Right ventricle myocardium inferior (tissue), 1 donor: ENCODE results near the gene PDGFB. TPM values are rescaled to one million over a fixed set of nuclear protein-coding genes. Genes with fewer than 3 reads are reported as not detected.
"Not testable (repeated sequence)": the region's sequence is repeated elsewhere in the genome, so short reads cannot be mapped to it uniquely, and the experiment has no call there.

Source experiments
- ATAC-seq: fragments of 200-7000 bp; cut with Tn5 transposase; one replicate; pipeline ENCODE4 v1.9.1; 2020; ENCODE audit warnings: mild to moderate bottlenecking, moderate library complexity
- DNase-seq: peaks from one replicate; pipeline ENCODE4 v3.0.0; 2021; ENCODE audit errors: missing footprints
- intact Hi-C: fragments of 100-400 bp; cut with DNase I; formaldehyde crosslinking; loops from one replicate; pipeline ENCODE4 v1.11.0; 2022
- total RNA-seq: library from RNA; stranded (reverse); fragmentation: NEBNext Ultra II Directional; extraction: Animal tissue kit (Norgen Biotek cat#: 25700); gene quantifications from one replicate; pipeline ENCODE4 v1.2.1, GENCODE V29; 2021
- donor health status: DM: no; HTN: yes; CAD: no; lungs with severe emphysema.

PDGFB gene
- total RNA-seq, 1 donor from 2014 or later = 19.7 TPM

- DNase-seq (no peak), ATAC-seq (no peak)
- intact Hi-C loops = no loop called here
These were observed 24.3 kb downstream of the PDGFB start for GRCh38 chr22:39220450-39220849.

DNA sequence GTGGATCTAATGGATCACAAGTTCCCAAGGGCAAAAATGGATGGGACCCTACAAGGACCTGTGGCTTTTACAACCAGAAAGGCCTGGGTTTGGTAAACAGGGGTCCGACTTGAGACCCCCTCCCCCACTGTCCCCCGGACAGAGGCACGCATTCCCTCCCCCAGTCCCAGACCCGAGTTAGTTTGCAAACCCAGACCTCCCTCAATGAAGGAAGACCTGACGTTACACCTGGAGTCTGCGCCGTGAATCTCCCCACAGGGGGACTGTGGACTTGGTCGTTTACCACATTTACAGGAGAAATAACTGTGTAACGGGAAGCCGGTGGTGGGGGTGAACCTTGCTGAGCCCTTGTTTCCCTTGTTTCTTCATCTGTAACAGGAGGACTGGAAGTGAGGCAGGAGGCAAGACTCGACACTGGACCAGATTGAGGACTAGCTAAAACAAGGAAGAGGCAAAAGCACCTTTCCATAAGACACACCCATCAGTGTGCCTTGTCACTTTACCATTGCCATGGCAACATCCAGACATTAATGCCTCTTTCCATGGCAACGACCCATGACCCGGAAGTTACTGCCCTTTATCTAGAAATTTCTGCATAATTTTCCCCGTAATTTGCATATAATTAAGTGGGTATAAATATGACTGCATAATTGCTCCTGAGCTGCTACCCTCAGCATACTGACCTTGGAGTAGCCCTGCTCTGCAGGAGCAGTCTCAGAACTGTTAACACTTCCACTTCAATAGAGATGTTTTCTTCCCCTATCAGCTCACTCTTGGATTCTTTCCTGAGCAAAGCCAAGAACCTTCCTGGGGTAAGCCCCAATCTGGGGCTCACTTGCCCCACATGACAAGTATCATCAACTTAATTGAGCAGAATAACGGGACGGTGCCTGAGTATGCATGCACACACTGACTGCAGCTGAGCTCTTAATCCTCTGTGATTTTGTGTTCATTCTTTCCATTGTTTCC, 25.4 kb downstream of the PDGFB start:
- intact Hi-C loops = no loop called here
- DNase-seq (peak; percentile 39), ATAC-seq (no peak)

- DNase-seq, ATAC-seq, intact Hi-C loops: not testable (repeated sequence)
These were observed 26.4 kb downstream of the PDGFB start for GRCh38 chr22:39218432-39218831.

- DNase-seq (no peak), ATAC-seq (no peak)
- intact Hi-C loops = no loop called here
These were observed 28.7 kb downstream of the PDGFB start for GRCh38 chr22:39216143-39216490.

DNA sequence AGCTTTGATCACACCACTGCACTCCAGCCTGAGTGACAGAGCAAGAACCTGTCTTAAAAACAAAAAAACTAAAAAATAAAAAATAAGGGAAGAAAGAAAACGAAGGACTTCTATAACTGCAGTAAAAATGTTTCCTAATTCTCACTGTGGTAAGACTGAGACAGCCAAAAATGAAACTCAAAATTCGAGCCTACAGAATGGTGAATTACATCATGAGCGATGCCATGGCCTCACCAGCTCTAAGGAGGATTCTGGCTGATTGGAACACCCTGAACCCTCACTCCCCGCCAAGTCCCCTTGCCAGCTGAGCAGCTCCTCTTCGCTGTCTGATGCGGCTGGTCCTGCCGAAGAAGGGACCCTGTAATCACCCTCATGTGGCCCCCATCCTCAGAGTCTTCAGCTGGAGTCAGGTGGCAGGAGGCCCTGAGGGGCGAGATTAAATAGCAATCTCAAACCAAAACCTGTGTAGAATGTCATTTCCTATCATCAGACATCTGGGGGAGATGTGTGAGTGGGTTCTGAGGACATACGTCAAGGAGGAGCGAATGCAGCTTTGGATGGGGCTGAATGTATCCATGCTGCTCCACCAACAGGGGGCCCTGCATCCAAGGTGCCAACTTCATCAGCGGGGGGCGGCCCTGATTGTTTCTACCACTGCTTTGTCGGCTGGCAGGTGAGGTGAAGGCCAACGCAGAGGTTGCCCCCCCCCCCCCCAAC, 29.2 kb downstream of the PDGFB start:
- no peak for ATAC-seq
- no peak for DNase-seq
- intact Hi-C loops = no loop called here

DNA sequence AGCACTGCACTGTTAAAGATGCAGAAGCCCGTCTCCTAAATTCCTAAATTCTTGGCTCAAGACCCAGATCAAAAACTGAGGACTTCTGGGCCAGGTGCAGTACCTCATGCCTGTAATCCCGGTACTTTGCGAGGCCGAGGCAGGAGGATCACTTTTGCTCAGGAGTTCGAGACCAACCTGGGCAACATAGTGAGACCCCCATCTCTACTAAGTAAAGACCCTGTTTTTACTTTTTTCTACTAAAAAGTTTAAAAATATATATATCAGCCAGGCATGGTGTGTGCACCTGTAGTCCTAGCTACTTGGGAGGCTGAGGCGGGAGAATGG, 29.7 kb downstream of the PDGFB start:
- peak; percentile 48 for DNase-seq
- intact Hi-C loops = no loop called here
- ATAC-seq = no peak

DNA sequence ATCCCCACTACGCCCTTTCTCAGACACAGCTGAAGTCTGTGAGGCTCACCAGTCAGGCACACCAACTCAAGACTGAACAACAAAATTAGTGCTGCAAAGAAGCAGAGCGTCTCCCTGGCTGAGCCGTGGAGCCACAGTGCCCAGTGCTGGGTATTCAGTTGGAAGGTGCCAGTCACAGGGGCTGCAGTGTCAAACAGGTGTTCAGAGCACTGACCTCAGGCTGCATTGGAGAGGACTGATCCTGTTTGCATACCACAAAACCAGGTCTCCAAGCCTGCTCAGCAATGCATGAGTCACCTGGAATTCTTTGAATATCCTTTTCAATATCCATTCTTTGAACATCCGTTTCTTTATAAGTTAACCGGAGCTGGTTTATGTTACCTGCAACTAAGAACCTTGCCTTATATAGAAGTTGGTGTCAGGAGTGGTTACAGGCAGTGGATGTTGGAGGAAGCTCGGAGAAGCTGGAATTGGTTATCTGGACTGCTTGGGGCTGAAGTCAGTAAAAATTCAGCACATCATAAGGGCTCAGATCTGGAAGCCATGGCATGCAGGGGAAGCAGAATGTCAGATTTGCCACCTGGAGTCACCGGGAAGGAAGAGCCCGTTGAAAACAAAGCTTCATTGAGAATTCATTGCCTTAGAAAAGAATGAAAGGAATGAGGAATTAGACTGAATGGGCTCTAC, 30.3 kb downstream of the PDGFB start:
- DNase-seq (no peak), ATAC-seq (no peak)
- intact Hi-C loops = no loop called here

- ATAC-seq (no peak), DNase-seq (no peak)
- intact Hi-C loops = no loop called here
These were observed 30.8 kb downstream of the PDGFB start for GRCh38 chr22:39214006-39214382.

GRCh38 chr22:39212721-39213376, 31.9 kb downstream of the PDGFB start:
- ATAC-seq (no peak), DNase-seq (no peak)
- intact Hi-C loops = no loop called here

- no peak for ATAC-seq
- intact Hi-C loops = no loop called here
- no peak for DNase-seq
These were observed 35.0 kb downstream of the PDGFB start for GRCh38 chr22:39209756-39210155.

GRCh38 chr22:39208013-39208680, 36.6 kb downstream of the PDGFB start:
- no peak for DNase-seq
- ATAC-seq = no peak
- intact Hi-C loops = no loop called here

DNA sequence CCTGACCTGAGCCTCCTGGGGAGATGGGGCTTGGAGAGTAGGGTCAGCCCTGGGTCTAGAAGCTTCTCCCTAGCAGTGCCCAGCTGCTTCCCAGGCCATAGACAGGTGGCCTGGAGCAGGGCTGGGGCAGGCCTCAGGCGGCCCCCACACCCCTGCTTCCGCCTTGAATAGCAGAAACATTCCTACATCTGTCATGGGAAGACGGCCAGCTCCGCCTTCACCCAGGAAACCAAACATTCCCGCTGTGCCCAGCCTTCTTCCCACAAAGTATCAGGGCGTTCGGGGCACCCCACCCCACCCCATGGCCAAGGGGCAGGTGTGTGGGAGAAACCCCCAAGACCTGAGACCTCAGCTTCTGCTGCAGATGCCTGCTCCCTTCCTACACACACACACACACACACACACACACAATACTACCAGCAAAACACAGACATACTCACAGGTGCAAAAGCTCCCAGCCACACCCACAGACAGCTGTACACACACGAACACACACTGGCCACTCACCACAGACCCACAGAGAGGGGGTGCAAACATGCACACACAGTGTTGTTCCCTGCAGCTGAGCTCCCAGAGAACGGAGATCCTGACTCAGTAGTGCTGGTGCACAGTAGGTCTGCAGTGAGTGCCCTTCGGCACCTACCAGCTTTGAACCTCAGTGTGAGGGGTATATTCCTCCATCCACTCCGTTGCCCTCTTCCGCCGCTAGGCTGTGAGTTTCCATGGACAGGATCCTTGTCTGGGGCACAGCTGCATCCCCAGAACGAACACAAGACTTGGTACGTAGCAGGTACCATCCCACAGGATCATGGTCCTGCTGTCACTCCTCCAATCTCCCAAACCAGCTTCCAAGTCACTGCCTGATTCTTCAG, 37.4 kb downstream of the PDGFB start:
- intact Hi-C loops = no loop called here
- no peak for DNase-seq
- ATAC-seq = no peak

DNA sequence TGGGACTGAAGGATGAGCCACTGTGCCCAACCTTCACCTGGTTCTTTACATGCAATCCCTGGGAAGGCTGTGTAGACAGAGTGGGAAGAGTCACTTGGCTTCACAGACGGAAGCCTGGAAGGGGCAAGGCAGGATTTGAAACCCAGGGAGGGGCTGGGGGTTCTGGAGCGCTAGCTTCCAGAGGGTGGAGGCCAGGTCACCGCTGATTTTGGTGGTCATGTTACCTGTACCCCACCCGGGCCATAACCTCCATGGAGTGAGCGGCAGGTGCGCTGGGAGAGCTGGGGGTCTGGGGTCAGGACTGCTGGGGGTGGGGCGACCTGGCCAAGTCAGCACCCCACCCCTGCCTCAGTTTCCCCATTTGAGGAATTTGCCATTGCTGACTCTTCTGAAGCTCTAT, 38.3 kb downstream of the PDGFB start:
- peak; percentile 15 for ATAC-seq
- intact Hi-C loops = no loop called here
- DNase-seq = no peak

GRCh38 chr22:39205344-39206021, 39.3 kb downstream of the PDGFB start:
- DNase-seq = no peak
- ATAC-seq = no peak
- intact Hi-C loops = no loop called here

DNA sequence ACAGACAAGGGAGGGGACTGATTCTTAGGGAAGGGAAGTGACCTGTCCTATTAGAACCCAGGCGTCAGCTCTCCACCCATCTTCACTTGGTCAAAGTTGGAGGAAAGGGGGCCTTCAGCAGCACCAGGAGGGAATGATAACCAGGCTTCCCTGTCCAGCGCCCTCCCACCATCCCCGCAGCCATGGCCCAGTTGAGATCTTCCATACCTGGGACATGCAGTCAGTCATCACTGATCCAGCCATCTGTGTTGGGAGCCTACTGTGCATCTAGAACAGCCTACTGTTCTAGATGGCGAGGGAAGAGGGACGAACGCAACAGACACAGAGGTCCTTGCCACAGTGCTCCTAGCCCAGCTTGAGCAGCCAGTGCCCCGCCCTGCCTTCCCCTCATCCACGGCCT, 40.6 kb downstream of the PDGFB start:
- intact Hi-C loops = no loop called here
- no peak for DNase-seq
- ATAC-seq = peak; percentile 26

DNA sequence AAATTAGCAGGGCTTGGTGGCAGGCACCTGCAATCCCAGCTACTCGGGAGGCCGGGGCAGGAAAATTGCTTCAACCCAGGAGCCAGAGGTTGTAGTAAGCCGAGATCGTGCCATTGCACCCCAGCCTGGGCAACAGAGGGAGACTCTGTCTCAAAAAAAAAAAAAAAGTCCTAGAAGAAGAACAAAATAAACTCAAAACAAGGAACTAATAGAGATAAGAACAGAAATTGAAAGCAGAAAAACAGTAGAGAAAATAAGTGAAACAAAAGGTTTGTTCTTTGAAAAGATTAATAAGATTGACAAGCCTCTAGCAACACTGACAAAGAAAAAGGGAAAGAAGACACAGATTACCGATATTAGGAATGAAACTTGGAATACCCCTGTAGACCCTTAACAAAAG, 47.2 kb downstream of the PDGFB start:
- DNase-seq (no peak), ATAC-seq (no peak)
- intact Hi-C loops = no loop called here

GRCh38 chr22:39194098-39194497, 50.7 kb downstream of the PDGFB start:
- ATAC-seq = no peak
- intact Hi-C loops = no loop called here
- DNase-seq = no peak
